Karpas-422 (cell line): Measurements from ENCODE around the gene LMBRD1. TPM values are rescaled to one million over a fixed set of nuclear protein-coding genes. Genes with fewer than 3 reads are reported as not detected.
A peak's percentile ranks its signal among the peaks of the same experiment; 100 is the strongest.

Experiments used
- DNase-seq: peaks from one replicate; pipeline ENCODE4 v3.0.0-alpha.2; 2015
- H2AFZ ChIP-seq: fragments of 200-600 bp; sonication (generic); 2 replicates; pipeline ENCODE4 v1.6.1; 2014; ENCODE audit warnings: antibody characterized with exemption, low read length, mixed read lengths
- H3K27ac ChIP-seq: fragments of 200-600 bp; sonication (generic); 2 replicates; pipeline ENCODE4 v1.5.1; 2014; ENCODE audit warnings: mild to moderate bottlenecking, low read length, moderate library complexity
- H3K27me3 ChIP-seq: fragments of 200-600 bp; sonication (generic); 2 replicates; pipeline ENCODE4 v1.6.1; 2014; ENCODE audit warnings: low read length, mixed read lengths
- H3K36me3 ChIP-seq: fragments of 200-600 bp; sonication (generic); 2 replicates; pipeline ENCODE4 v1.6.1; 2014; ENCODE audit warnings: low read length, mixed read lengths; ENCODE audit not compliant: insufficient read depth
- H3K4me1 ChIP-seq: fragments of 200-600 bp; sonication (generic); 2 replicates; pipeline ENCODE4 v1.6.1; 2014; ENCODE audit warnings: mild to moderate bottlenecking, low read length, mixed read lengths
- H3K4me2 ChIP-seq: fragments of 200-600 bp; sonication (generic); 2 replicates; pipeline ENCODE4 v1.6.1; 2014; ENCODE audit warnings: low read length, low read depth, mild to moderate bottlenecking; ENCODE audit not compliant: poor library complexity, severe bottlenecking
- H3K4me3 ChIP-seq: fragments of 200-600 bp; sonication (generic); 2 replicates; pipeline ENCODE4 v1.5.1; 2014; ENCODE audit warnings: mild to moderate bottlenecking, antibody characterized with exemption, low read length, mixed read lengths
- H3K79me2 ChIP-seq: fragments of 200-600 bp; sonication (generic); 2 replicates; pipeline ENCODE4 v1.6.1; 2014; ENCODE audit warnings: mild to moderate bottlenecking, low read length, mixed read lengths
- H3K9ac ChIP-seq: fragments of 200-600 bp; sonication (generic); 2 replicates; pipeline ENCODE4 v1.6.0; 2014; ENCODE audit warnings: low read length
- H3K9me2 ChIP-seq: fragments of 200-600 bp; sonication (generic), shearing (Covaris generic); replicated peaks from 2 replicates; pipeline ENCODE4 v1.6.0; 2014; ENCODE audit warnings: mild to moderate bottlenecking, low read length, moderate library complexity; ENCODE audit not compliant: insufficient read depth
- H3K9me3 ChIP-seq: fragments of 300-700, 200-600 bp; sonication (generic); 2 replicates; pipeline ENCODE4 v1.6.1; 2014; ENCODE audit warnings: low read length, mixed read lengths
- H4K20me1 ChIP-seq: fragments of 200-600 bp; sonication (generic); 2 replicates; pipeline ENCODE4 v1.6.1; 2014; ENCODE audit warnings: mild to moderate bottlenecking, antibody characterized with exemption, low read length, low read depth; ENCODE audit not compliant: insufficient read depth
- total RNA-seq: library from RNA; depleted of rRNA; stranded (reverse); fragments of >200 nt; shearing (Covaris generic); gene quantifications from 2 replicates; pipeline ENCODE4 v1.2.3, GENCODE V29; 2014; ENCODE audit warnings: low replicate concordance

The LMBRD1 gene
- total RNA-seq, 1 experiment from 2014 or later = 53.6 TPM

- no peaks in the 10 kb centered on the region for H3K9me2 ChIP-seq
- H3K9ac ChIP-seq = no peak overlapping the region
- no peak overlapping the region for H3K4me3 ChIP-seq
- H3K4me1 ChIP-seq = no peaks in the 10 kb centered on the region
- H3K27me3 ChIP-seq = no peaks in the 10 kb centered on the region
- no peak overlapping the region for H3K4me2 ChIP-seq
- H3K79me2 ChIP-seq = peaks cover 20% of the 10 kb centered on the region
- H3K36me3 ChIP-seq = peaks cover 28% of the 10 kb centered on the region; the same call in 1 of the 2 replicates
- H3K9me3 ChIP-seq = no peaks in the 10 kb centered on the region
- peak; percentile 75 for DNase-seq
- H2AFZ ChIP-seq = no peak overlapping the region
- no peak overlapping the region for H3K27ac ChIP-seq
- no peaks in the 10 kb centered on the region for H4K20me1 ChIP-seq
Measured at GRCh38 chr6:69719602-69720193, 77.1 kb downstream of the LMBRD1 start.

- Histone ChIP-seq H3K9ac (no peak overlapping the region), H3K4me1 (no peaks in the 10 kb centered on the region), H3K9me3 (no peaks in the 10 kb centered on the region), H4K20me1 (no peaks in the 10 kb centered on the region), H3K4me3 (no peak overlapping the region), H2AFZ (no peak overlapping the region), H3K79me2 (peaks cover 19% of the 10 kb centered on the region), H3K27me3 (no peaks in the 10 kb centered on the region), H3K36me3 (peaks cover 3% of the 10 kb centered on the region; the same call in 1 of the 2 replicates), H3K9me2 (no peaks in the 10 kb centered on the region), H3K27ac (no peak overlapping the region), H3K4me2 (no peak overlapping the region)
- DNase-seq = no peak
Measured at GRCh38 chr6:69706724-69707123, 90.1 kb downstream of the LMBRD1 start.

- Histone ChIP-seq H3K79me2 (peaks cover 15% of the 10 kb centered on the region), H4K20me1 (no peaks in the 10 kb centered on the region), H3K4me1 (no peaks in the 10 kb centered on the region), H3K27me3 (no peaks in the 10 kb centered on the region), H3K9me2 (no peaks in the 10 kb centered on the region), H3K9me3 (no peaks in the 10 kb centered on the region), H2AFZ (no peak overlapping the region), H3K36me3 (peaks cover 8% of the 10 kb centered on the region; the same call in 1 of the 2 replicates), H3K4me2 (no peak overlapping the region), H3K27ac (no peak overlapping the region), H3K4me3 (no peak overlapping the region), H3K9ac (no peak overlapping the region)
- no peak for DNase-seq
Measured at GRCh38 chr6:69705954-69706353, 90.9 kb downstream of the LMBRD1 start.

- no peaks in the 10 kb centered on the region for H3K27me3 ChIP-seq
- no peak overlapping the region for H2AFZ ChIP-seq
- H3K9me2 ChIP-seq = no peaks in the 10 kb centered on the region
- peaks cover 8% of the 10 kb centered on the region; the same call in 1 of the 2 replicates for H3K36me3 ChIP-seq
- peaks cover 5% of the 10 kb centered on the region; the same call in 1 of the 2 replicates for H3K79me2 ChIP-seq
- H4K20me1 ChIP-seq = no peaks in the 10 kb centered on the region
- DNase-seq = no peak
- H3K4me1 ChIP-seq = no peaks in the 10 kb centered on the region
- no peak overlapping the region for H3K4me3 ChIP-seq
- H3K4me2 ChIP-seq = no peak overlapping the region
- H3K27ac ChIP-seq = no peak overlapping the region
- no peaks in the 10 kb centered on the region for H3K9me3 ChIP-seq
- H3K9ac ChIP-seq = no peak overlapping the region
Measured at GRCh38 chr6:69704916-69705315, 91.9 kb downstream of the LMBRD1 start.

GRCh38 chr6:69699655-69700054 is 97.2 kb downstream of the LMBRD1 start:
- Histone ChIP-seq H3K4me1 (no peaks in the 10 kb centered on the region), H3K9me2 (no peaks in the 10 kb centered on the region), H3K27me3 (no peaks in the 10 kb centered on the region), H4K20me1 (no peaks in the 10 kb centered on the region), H3K79me2 (no peaks in the 10 kb centered on the region), H3K27ac (no peak overlapping the region), H3K36me3 (peaks cover 19% of the 10 kb centered on the region), H3K9ac (no peak overlapping the region), H3K4me2 (no peak overlapping the region), H2AFZ (no peak overlapping the region), H3K4me3 (no peak overlapping the region), H3K9me3 (no peaks in the 10 kb centered on the region)
- no peak for DNase-seq

GRCh38 chr6:69696273-69696672 is 100.5 kb downstream of the LMBRD1 start:
- Histone ChIP-seq H3K4me1 (no peaks in the 10 kb centered on the region), H3K27me3 (no peaks in the 10 kb centered on the region), H3K27ac (no peak overlapping the region), H3K9me3 (no peaks in the 10 kb centered on the region), H3K4me2 (no peak overlapping the region), H3K9ac (no peak overlapping the region), H2AFZ (no peak overlapping the region), H4K20me1 (no peaks in the 10 kb centered on the region), H3K4me3 (no peak overlapping the region), H3K36me3 (peaks cover 15% of the 10 kb centered on the region), H3K79me2 (no peaks in the 10 kb centered on the region), H3K9me2 (no peaks in the 10 kb centered on the region)
- no peak for DNase-seq

- Histone ChIP-seq H3K4me1 (no peaks in the 10 kb centered on the region), H3K36me3 (peaks cover 14% of the 10 kb centered on the region), H3K27ac (no peak overlapping the region), H3K9ac (no peak overlapping the region), H3K79me2 (no peaks in the 10 kb centered on the region), H3K27me3 (no peaks in the 10 kb centered on the region), H2AFZ (no peak overlapping the region), H4K20me1 (no peaks in the 10 kb centered on the region), H3K9me2 (no peaks in the 10 kb centered on the region), H3K4me2 (no peak overlapping the region), H3K9me3 (no peaks in the 10 kb centered on the region), H3K4me3 (no peak overlapping the region)
- DNase-seq = no peak
Measured at GRCh38 chr6:69693762-69694161, 103.0 kb downstream of the LMBRD1 start.

GRCh38 chr6:69690986-69691385 is 105.8 kb downstream of the LMBRD1 start:
- H2AFZ ChIP-seq = no peak overlapping the region
- H3K9me3 ChIP-seq = no peaks in the 10 kb centered on the region
- H3K4me1 ChIP-seq = no peaks in the 10 kb centered on the region
- no peaks in the 10 kb centered on the region for H3K36me3 ChIP-seq
- H4K20me1 ChIP-seq = no peaks in the 10 kb centered on the region
- no peak overlapping the region for H3K9ac ChIP-seq
- H3K79me2 ChIP-seq = no peaks in the 10 kb centered on the region
- DNase-seq = no peak
- H3K27ac ChIP-seq = no peak overlapping the region
- H3K4me3 ChIP-seq = no peak overlapping the region
- no peaks in the 10 kb centered on the region for H3K27me3 ChIP-seq
- no peak overlapping the region for H3K4me2 ChIP-seq
- no peaks in the 10 kb centered on the region for H3K9me2 ChIP-seq
